ENCODE measurements around the gene SMG7.

DNA sequence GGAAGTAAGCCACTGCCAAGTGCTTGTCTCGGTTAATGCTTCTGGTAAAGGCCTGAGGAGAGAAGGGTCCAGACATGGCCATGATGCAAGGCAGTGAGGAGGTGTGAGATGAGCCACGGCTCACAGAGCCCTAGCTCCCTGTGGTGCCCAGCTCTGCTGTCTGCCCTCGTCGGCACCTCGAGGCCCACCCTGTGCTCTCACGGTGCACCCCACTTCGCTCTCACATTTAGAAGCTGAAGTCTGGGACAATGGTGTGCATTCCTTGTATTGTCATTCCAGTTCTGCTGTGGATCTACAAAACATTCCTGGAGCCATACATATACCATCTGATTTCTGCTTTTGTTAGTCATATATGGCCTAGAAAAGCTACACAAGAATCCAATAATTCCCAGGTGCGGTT is 114.6 kb downstream of the SMG7 start:
- TF ChIP-seq, protein P1, sequence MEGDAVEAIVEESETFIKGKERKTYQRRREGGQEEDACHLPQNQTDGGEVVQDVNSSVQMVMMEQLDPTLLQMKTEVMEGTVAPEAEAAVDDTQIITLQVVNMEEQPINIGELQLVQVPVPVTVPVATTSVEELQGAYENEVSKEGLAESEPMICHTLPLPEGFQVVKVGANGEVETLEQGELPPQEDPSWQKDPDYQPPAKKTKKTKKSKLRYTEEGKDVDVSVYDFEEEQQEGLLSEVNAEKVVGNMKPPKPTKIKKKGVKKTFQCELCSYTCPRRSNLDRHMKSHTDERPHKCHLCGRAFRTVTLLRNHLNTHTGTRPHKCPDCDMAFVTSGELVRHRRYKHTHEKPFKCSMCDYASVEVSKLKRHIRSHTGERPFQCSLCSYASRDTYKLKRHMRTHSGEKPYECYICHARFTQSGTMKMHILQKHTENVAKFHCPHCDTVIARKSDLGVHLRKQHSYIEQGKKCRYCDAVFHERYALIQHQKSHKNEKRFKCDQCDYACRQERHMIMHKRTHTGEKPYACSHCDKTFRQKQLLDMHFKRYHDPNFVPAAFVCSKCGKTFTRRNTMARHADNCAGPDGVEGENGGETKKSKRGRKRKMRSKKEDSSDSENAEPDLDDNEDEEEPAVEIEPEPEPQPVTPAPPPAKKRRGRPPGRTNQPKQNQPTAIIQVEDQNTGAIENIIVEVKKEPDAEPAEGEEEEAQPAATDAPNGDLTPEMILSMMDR (IDR thresholded peaks at IDR 0.05) = no peak
- TF ChIP-seq POLR2AphosphoS5 (IDR thresholded peaks at IDR 0.05) = no peak
- no peak for TF ChIP-seq EP300 (IDR thresholded peaks at IDR 0.05)

Data from esophagus muscularis mucosa (tissue), 4 donors.